ENCODE measurements around the gene SH3BP4. TPM values are rescaled to one million over a fixed set of nuclear protein-coding genes. Genes with fewer than 3 reads are reported as not detected.

The SH3BP4 gene
- polyA plus RNA-seq, 1 donor (not counting 4 experiments of a cell fraction or from before 2014, with no cell fraction given) = 50.4 TPM

- H3K4me1 ChIP-seq (ENCODE audit: control insufficient read depth, extremely low read depth, insufficient read depth, low read length) = peaks cover 20% of the 10 kb centered on the region
- no peak overlapping the region for H2AFZ ChIP-seq (ENCODE audit: control insufficient read depth, low read length)
- H3K4me2 ChIP-seq (ENCODE audit: control insufficient read depth, extremely low read depth, insufficient read depth, low read depth, low read length) = no peak overlapping the region
- no peak overlapping the region for H3K4me3 ChIP-seq (ENCODE audit: control insufficient read depth in 2 of 3, extremely low read depth in 1 of 3, insufficient read depth in 2 of 3, low read depth in 1 of 3, low read length in 3 of 3)
- H4K20me1 ChIP-seq (ENCODE audit: control insufficient read depth, extremely low read depth, insufficient read depth, low read length) = peaks cover 27% of the 10 kb centered on the region
- H3K27ac ChIP-seq (ENCODE audit: control insufficient read depth, insufficient read depth, low read length) = no peak overlapping the region
- H3K27me3 ChIP-seq (ENCODE audit: control insufficient read depth, extremely low read depth, insufficient read depth, low read length) = no peaks in the 10 kb centered on the region
- H3K9me1 ChIP-seq (ENCODE audit: control insufficient read depth, extremely low read depth, insufficient read depth, low read length) = peaks cover 8% of the 10 kb centered on the region
- peaks cover 98% of the 10 kb centered on the region for H3K79me2 ChIP-seq (ENCODE audit: control insufficient read depth, insufficient read depth, low read length)
- FAIRE-seq (no peak), DNase-seq (ENCODE audit: low read depth, low spot score) (no peak)
- TF ChIP-seq EZH2 (IDR thresholded peaks at IDR 0.05; ENCODE audit: low read length) = no peak
- TF ChIP-seq CTCF (optimal IDR thresholded peaks at IDR 0.05 in 1 of 3, IDR thresholded peaks at IDR 0.05 in 1 of 3, conservative IDR thresholded peaks at IDR 0.05 in 1 of 3; ENCODE audit: extremely low read depth in 1 of 3, insufficient read depth in 2 of 3, low read length in 3 of 3) = no peak
- H3K9ac ChIP-seq (ENCODE audit: control insufficient read depth, extremely low read depth, insufficient read depth, low read length) = no peak overlapping the region
- peaks cover 5 to 13% of the 10 kb centered on the region in 2 experiments for H3K36me3 ChIP-seq (ENCODE audit: control insufficient read depth in 2 of 2, extremely low read depth in 1 of 2, insufficient read depth in 2 of 2, low read length in 2 of 2)
- H3K9me3 ChIP-seq (ENCODE audit: control insufficient read depth, low read depth, low read length) = no peaks in the 10 kb centered on the region
- dilution Hi-C loops (cut with MboI; ENCODE audit: extremely low pct_ligation_motif_present, low sequenced_read_pairs) = no loop called here
Measured at GRCh38 chr2:234985608-234986245, 33.9 kb downstream of the SH3BP4 start.

DNA sequence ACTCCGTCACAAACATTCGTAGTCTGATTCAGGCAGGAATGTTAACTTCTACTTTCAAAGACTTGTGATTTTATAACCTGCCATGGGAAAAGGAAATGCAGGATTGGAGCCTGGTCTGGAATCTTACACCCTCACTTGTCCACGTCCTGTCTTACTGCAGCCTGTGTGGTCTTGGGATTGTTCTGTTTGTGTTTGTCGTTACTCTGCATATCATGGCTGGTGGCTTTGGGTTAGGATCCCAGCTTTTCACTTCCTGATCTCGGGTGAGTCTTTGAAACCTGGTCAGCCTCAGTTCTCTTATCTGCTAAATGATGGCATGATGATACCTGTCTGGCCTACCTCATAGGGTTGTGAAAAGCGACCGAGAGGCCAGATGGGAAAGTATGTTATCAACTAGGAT, 34.6 kb downstream of the SH3BP4 start:
- Histone ChIP-seq H3K9me1 (ENCODE audit: control insufficient read depth, extremely low read depth, insufficient read depth, low read length) (peaks cover 11% of the 10 kb centered on the region), H3K9me3 (ENCODE audit: control insufficient read depth, low read depth, low read length) (no peaks in the 10 kb centered on the region), H3K27me3 (ENCODE audit: control insufficient read depth, extremely low read depth, insufficient read depth, low read length) (no peaks in the 10 kb centered on the region), H3K36me3 (ENCODE audit: control insufficient read depth in 2 of 2, extremely low read depth in 1 of 2, insufficient read depth in 2 of 2, low read length in 2 of 2) (peaks cover 5 to 13% of the 10 kb centered on the region in 2 experiments), H3K79me2 (ENCODE audit: control insufficient read depth, insufficient read depth, low read length) (peaks cover 98% of the 10 kb centered on the region), H3K4me2 (ENCODE audit: control insufficient read depth, extremely low read depth, insufficient read depth, low read depth, low read length) (no peak overlapping the region), H3K27ac (ENCODE audit: control insufficient read depth, insufficient read depth, low read length) (no peak overlapping the region), H3K4me3 (ENCODE audit: control insufficient read depth in 2 of 3, extremely low read depth in 1 of 3, insufficient read depth in 2 of 3, low read depth in 1 of 3, low read length in 3 of 3) (no peak overlapping the region), H3K9ac (ENCODE audit: control insufficient read depth, extremely low read depth, insufficient read depth, low read length) (no peak overlapping the region), H3K4me1 (ENCODE audit: control insufficient read depth, extremely low read depth, insufficient read depth, low read length) (peaks cover 15% of the 10 kb centered on the region), H4K20me1 (ENCODE audit: control insufficient read depth, extremely low read depth, insufficient read depth, low read length) (peaks cover 21% of the 10 kb centered on the region), H2AFZ (ENCODE audit: control insufficient read depth, low read length) (no peak overlapping the region)
- DNase-seq (ENCODE audit: low read depth, low spot score) (no peak), FAIRE-seq (peak; percentile 9)
- dilution Hi-C loops (cut with MboI; ENCODE audit: extremely low pct_ligation_motif_present, low sequenced_read_pairs) = no loop called here
- TF ChIP-seq CTCF (optimal IDR thresholded peaks at IDR 0.05 in 1 of 3, IDR thresholded peaks at IDR 0.05 in 1 of 3, conservative IDR thresholded peaks at IDR 0.05 in 1 of 3; ENCODE audit: extremely low read depth in 1 of 3, insufficient read depth in 2 of 3, low read length in 3 of 3) (no peak), EZH2 (IDR thresholded peaks at IDR 0.05; ENCODE audit: low read length) (no peak)
